Natural killer cell (primary cell): ENCODE measurements around the gene METTL25B. TPM values are rescaled to one million over a fixed set of nuclear protein-coding genes. Genes with fewer than 3 reads are reported as not detected.

Experiments
- ATAC-seq, 3 donors: fragments of 150-1000 bp in 2 of 3; fragments of 200-7000 bp in 1 of 3; cut with Tn5 transposase; 1 replicate in 1 of 3; 2 replicates in 2 of 3; pipeline ENCODE4 v1.10.0; 2021; ENCODE audit warnings: mild to moderate bottlenecking in 2 of 3, moderate library complexity in 2 of 3
- DNase-seq, 2 donors: peaks; one replicate each; pipeline versions ENCODE4 v3.0.0 to v3.0.0-alpha.2; 2013 to 2021; ENCODE audit warnings: mixed read lengths in 1 of 2
- H3K27ac ChIP-seq: one replicate; pipeline ENCODE4 v1.5.1; 2013; ENCODE audit warnings: mild to moderate bottlenecking, low read length
- H3K27me3 ChIP-seq: one replicate; pipeline ENCODE4 v1.6.1; 2013; ENCODE audit warnings: low read length; ENCODE audit not compliant: control insufficient read depth, insufficient read depth
- H3K36me3 ChIP-seq: one replicate; pipeline ENCODE4 v1.6.1; 2013; ENCODE audit warnings: low read length; ENCODE audit not compliant: control insufficient read depth, insufficient read depth
- H3K4me1 ChIP-seq: one replicate; pipeline ENCODE4 v1.6.1; 2013; ENCODE audit warnings: low read length; ENCODE audit not compliant: control insufficient read depth, insufficient read depth
- H3K4me3 ChIP-seq: one replicate; pipeline ENCODE4 v1.5.1; 2013; ENCODE audit warnings: low read length
- H3K9me3 ChIP-seq: one replicate; pipeline ENCODE4 v1.6.1; 2013; ENCODE audit warnings: low read length; ENCODE audit not compliant: control insufficient read depth, insufficient read depth
- H3K27ac Mint-ChIP-seq, 2 donors: one replicate each; pipeline ENCODE4 v1.8.0; 2022; ENCODE audit warnings: mild to moderate bottlenecking in 2 of 2, mixed read lengths in 2 of 2, moderate library complexity in 1 of 2
- H3K27me3 Mint-ChIP-seq, 2 donors: one replicate each; pipeline ENCODE4 v1.8.0; 2022; ENCODE audit warnings: low read depth in 2 of 2, mixed read lengths in 2 of 2
- H3K36me3 Mint-ChIP-seq: one replicate; pipeline ENCODE4 v1.8.0; 2022; ENCODE audit warnings: mixed read lengths
- H3K4me1 Mint-ChIP-seq, 2 donors: one replicate each; pipeline ENCODE4 v1.8.0; 2022; ENCODE audit warnings: mixed read lengths in 2 of 2
- H3K4me3 Mint-ChIP-seq: one replicate; pipeline ENCODE4 v1.8.0; 2022; ENCODE audit warnings: mild to moderate bottlenecking, moderate library complexity, mixed read lengths
- H3K9me3 Mint-ChIP-seq, 2 donors: one replicate each; pipeline ENCODE4 v1.8.0; 2022; ENCODE audit warnings: mixed read lengths in 2 of 2
- WGBS: methylation state at CpG from one replicate; pipeline ENCODE4 v1.1.7; 2013; ENCODE audit warnings: missing lambda C conversion rate; ENCODE audit not compliant: insufficient coverage; 5-methylcytosine and 5-hydroxymethylcytosine counted together
- intact Hi-C: fragments of 100-400 bp; cut with micrococcal nuclease; formaldehyde crosslinking; loops from one replicate; pipeline ENCODE4 v1.14.2; 2022
- total RNA-seq, 4 donors: library from RNA; stranded (reverse); fragments of 120-200 nt in 1 of 4; gene quantifications; one replicate each; pipeline versions ENCODE4 v1.2.3 to v1.2.4, GENCODE V29; 2013 to 2022
- TF ChIP-seq, protein P1 (sequence below): fragments of 200-600 bp; IDR thresholded peaks from one replicate; pipeline ENCODE4 v1.8.0; 2022; ENCODE audit warnings: antibody characterized with exemption

The METTL25B gene
- total RNA-seq, 3 donors from 2014 or later (not counting 1 experiment from before 2014, with no cell fraction given): 23.5 to 25.3 (median 23.8) TPM

DNA sequence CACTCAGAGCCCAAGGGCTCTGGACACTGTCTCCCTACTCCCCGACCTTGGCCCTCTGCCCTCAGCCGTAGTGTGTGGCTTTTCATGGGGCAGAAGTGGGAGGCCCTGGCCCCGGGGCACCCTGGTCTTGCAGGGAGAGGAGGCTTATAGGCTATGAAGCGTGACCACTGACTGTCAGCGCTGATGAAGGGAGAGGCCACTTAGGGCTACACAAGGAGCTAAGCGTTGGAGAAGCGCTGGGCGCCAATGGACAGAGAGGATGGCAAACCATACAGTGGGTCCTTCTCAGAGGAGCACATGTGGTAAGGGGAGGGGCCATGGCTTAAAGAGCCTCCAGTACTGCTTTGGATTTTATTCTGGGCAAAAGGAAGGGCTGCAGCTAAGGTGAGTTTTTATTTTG is 30.8 kb upstream of the METTL25B start:
- Mint-ChIP-seq H3K4me1 (peaks cover 0 to 8% of the 10 kb centered on the region in 2 donors), H3K4me3 (no peak overlapping the region), H3K27ac (no peak overlapping the region), H3K27me3 (peaks cover 28 to 31% of the 10 kb centered on the region in 2 donors), H3K36me3 (no peaks in the 10 kb centered on the region), H3K9me3 (no peaks in the 10 kb centered on the region)
- Histone ChIP-seq H3K4me3 (no peak overlapping the region), H3K27ac (no peak overlapping the region), H3K4me1 (no peaks in the 10 kb centered on the region), H3K9me3 (no peaks in the 10 kb centered on the region), H3K27me3 (peaks cover 25% of the 10 kb centered on the region), H3K36me3 (no peaks in the 10 kb centered on the region)
- no peak for ATAC-seq
- intact Hi-C loops: no loop called here
- TF ChIP-seq, protein P1, sequence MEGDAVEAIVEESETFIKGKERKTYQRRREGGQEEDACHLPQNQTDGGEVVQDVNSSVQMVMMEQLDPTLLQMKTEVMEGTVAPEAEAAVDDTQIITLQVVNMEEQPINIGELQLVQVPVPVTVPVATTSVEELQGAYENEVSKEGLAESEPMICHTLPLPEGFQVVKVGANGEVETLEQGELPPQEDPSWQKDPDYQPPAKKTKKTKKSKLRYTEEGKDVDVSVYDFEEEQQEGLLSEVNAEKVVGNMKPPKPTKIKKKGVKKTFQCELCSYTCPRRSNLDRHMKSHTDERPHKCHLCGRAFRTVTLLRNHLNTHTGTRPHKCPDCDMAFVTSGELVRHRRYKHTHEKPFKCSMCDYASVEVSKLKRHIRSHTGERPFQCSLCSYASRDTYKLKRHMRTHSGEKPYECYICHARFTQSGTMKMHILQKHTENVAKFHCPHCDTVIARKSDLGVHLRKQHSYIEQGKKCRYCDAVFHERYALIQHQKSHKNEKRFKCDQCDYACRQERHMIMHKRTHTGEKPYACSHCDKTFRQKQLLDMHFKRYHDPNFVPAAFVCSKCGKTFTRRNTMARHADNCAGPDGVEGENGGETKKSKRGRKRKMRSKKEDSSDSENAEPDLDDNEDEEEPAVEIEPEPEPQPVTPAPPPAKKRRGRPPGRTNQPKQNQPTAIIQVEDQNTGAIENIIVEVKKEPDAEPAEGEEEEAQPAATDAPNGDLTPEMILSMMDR: no peak
- WGBS: 92% methylated on average over 8 of the region's 8 CpGs
- DNase-seq: no peak

DNA sequence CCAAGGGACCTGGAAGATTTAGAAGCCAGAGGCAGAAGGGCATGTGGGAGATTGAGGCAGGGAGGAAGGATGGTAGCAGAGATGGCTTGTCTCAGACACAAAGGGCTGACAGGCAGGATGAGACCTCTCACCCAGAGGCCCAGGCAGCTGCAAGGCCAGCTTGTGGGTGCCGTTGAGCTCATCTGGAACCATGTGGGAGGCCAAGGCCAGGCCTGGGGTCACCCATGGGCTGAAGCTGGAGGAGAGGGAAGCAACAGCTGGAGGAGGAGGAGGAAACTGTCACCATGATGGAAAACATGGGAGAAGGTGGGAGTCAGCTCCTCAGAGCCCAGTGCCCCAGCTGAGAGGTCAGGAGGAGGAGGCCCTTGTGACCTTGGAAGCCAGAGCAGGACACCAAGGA is 29.3 kb upstream of the METTL25B start:
- Histone ChIP-seq H3K27ac (no peak overlapping the region), H3K4me1 (no peaks in the 10 kb centered on the region), H3K27me3 (peaks cover 23% of the 10 kb centered on the region), H3K4me3 (no peak overlapping the region), H3K36me3 (no peaks in the 10 kb centered on the region), H3K9me3 (no peaks in the 10 kb centered on the region)
- Mint-ChIP-seq H3K4me3 (no peak overlapping the region), H3K27me3 (peaks cover 29 to 36% of the 10 kb centered on the region in 2 donors), H3K9me3 (no peaks in the 10 kb centered on the region), H3K27ac (no peak overlapping the region), H3K4me1 (peaks cover 0 to under 1% of the 10 kb centered on the region in 2 donors), H3K36me3 (no peaks in the 10 kb centered on the region)
- TF ChIP-seq, protein P1: no peak
- intact Hi-C loops: no loop called here
- 73% methylated on average over 1 of the region's 1 CpG for WGBS
- no peak for DNase-seq
- ATAC-seq: no peak

GRCh38 chr1:156700736-156701531 is 27.3 kb upstream of the METTL25B start:
- 74% methylated on average over 5 of the region's 8 CpGs for WGBS
- ATAC-seq (no peak), DNase-seq (no peak)
- intact Hi-C loops: no loop called here
- H3K36me3 Mint-ChIP-seq: no peaks in the 10 kb centered on the region
- Histone ChIP-seq H3K4me3 (no peak overlapping the region), H3K27me3 (peaks cover 35% of the 10 kb centered on the region), H3K36me3 (no peaks in the 10 kb centered on the region), H3K4me1 (peaks cover 19% of the 10 kb centered on the region), H3K9me3 (no peaks in the 10 kb centered on the region), H3K27ac (no peak overlapping the region)
- TF ChIP-seq, protein P1: no peak
- no peak overlapping the region for H3K27ac Mint-ChIP-seq
- H3K9me3 Mint-ChIP-seq: no peaks in the 10 kb centered on the region
- H3K4me3 Mint-ChIP-seq: no peak overlapping the region
- peaks cover 30 to 36% of the 10 kb centered on the region in 2 donors for H3K27me3 Mint-ChIP-seq
- peaks cover 9 to 19% of the 10 kb centered on the region in 2 donors for H3K4me1 Mint-ChIP-seq
